Measurements from ENCODE around the gene HKDC1.

DNA sequence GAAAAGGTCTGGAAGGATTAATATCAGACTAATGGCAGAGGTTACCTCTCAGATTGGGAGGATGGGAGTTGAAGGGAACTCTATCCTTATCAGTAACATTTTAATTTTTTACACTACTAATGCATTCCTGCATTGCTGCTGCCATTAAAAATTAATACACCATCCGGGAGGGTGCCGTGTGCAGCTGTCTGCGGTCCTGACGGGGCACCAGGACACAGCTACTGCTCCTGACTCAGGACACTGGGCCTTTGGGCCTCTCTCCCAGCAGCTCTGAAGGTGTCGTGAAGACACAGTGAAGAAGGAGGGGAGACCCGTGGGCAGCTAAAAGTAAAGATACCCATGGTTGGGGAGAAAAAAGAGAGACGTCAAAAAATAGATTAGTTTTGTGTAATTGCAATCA, 34.7 kb downstream of the HKDC1 start:
- TF ChIP-seq, protein P1, sequence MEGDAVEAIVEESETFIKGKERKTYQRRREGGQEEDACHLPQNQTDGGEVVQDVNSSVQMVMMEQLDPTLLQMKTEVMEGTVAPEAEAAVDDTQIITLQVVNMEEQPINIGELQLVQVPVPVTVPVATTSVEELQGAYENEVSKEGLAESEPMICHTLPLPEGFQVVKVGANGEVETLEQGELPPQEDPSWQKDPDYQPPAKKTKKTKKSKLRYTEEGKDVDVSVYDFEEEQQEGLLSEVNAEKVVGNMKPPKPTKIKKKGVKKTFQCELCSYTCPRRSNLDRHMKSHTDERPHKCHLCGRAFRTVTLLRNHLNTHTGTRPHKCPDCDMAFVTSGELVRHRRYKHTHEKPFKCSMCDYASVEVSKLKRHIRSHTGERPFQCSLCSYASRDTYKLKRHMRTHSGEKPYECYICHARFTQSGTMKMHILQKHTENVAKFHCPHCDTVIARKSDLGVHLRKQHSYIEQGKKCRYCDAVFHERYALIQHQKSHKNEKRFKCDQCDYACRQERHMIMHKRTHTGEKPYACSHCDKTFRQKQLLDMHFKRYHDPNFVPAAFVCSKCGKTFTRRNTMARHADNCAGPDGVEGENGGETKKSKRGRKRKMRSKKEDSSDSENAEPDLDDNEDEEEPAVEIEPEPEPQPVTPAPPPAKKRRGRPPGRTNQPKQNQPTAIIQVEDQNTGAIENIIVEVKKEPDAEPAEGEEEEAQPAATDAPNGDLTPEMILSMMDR (IDR thresholded peaks at IDR 0.05 in 8 of 11, conservative IDR thresholded peaks at IDR 0.05 in 3 of 11), result no peak
- TF ChIP-seq POLR2A (IDR thresholded peaks at IDR 0.05), result no peak
- TF ChIP-seq POLR2AphosphoS5 (IDR thresholded peaks at IDR 0.05), result no peak
